Sciatic nerve (tissue), 2 donors: ENCODE measurements around the gene TPMT. TPM values are rescaled to one million over a fixed set of nuclear protein-coding genes. Genes with fewer than 3 reads are reported as not detected.
"Not testable (repeated sequence)": the region's sequence is repeated elsewhere in the genome, so short reads cannot be mapped to it uniquely, and the experiment has no call there.

ENCODE experiments used
- ATAC-seq: fragments of 200-7000 bp; cut with Tn5 transposase; one replicate; pipeline ENCODE4 v1.9.1; 2020; ENCODE audit warnings: mild to moderate bottlenecking, moderate library complexity
- DNase-seq: peaks from one replicate; pipeline ENCODE4 v3.0.0-alpha.2; 2020; ENCODE audit warnings: low spot score
- intact Hi-C: fragments of 100-400 bp; cut with DNase I; formaldehyde crosslinking; loops from one replicate; pipeline ENCODE4 v1.14.2; 2022
- total RNA-seq: library from RNA; stranded (reverse); fragmentation: NEBNext Ultra II Directional; extraction: Animal tissue kit (Norgen Biotek cat#: 25700); gene quantifications from one replicate; pipeline ENCODE4 v1.2.1, GENCODE V29; 2021
- donor health status: DM: no; HTN: no; CAD: no.
- donor health status: DM: no; HTN: no; CAD: no.

TPMT gene
- 5.4 TPM for total RNA-seq

- DNase-seq (no peak), ATAC-seq (peak; percentile 12)
- intact Hi-C loops = no loop called here
Measured at GRCh38 chr6:18154507-18155149, at the start of gene TPMT. TSS of gene TPMT (minus strand) at chr6:18155077. CDS start at chr6:18149127, 5,950 bp downstream.

- DNase-seq (no peak), ATAC-seq (no peak)
- intact Hi-C loops = no loop called here
Measured at GRCh38 chr6:18203786-18204185, 48.9 kb upstream of the TPMT start.

GRCh38 chr6:18192026-18192425, 37.1 kb upstream of the TPMT start:
- intact Hi-C loops = no loop called here
- no peak for ATAC-seq
- no peak for DNase-seq

GRCh38 chr6:18189196-18189595, 34.3 kb upstream of the TPMT start:
- DNase-seq = no peak
- intact Hi-C loops = no loop called here
- ATAC-seq = no peak

- ATAC-seq (no peak), DNase-seq (no peak)
- intact Hi-C loops = no loop called here
Measured at GRCh38 chr6:18187701-18188100, 32.8 kb upstream of the TPMT start.

DNA sequence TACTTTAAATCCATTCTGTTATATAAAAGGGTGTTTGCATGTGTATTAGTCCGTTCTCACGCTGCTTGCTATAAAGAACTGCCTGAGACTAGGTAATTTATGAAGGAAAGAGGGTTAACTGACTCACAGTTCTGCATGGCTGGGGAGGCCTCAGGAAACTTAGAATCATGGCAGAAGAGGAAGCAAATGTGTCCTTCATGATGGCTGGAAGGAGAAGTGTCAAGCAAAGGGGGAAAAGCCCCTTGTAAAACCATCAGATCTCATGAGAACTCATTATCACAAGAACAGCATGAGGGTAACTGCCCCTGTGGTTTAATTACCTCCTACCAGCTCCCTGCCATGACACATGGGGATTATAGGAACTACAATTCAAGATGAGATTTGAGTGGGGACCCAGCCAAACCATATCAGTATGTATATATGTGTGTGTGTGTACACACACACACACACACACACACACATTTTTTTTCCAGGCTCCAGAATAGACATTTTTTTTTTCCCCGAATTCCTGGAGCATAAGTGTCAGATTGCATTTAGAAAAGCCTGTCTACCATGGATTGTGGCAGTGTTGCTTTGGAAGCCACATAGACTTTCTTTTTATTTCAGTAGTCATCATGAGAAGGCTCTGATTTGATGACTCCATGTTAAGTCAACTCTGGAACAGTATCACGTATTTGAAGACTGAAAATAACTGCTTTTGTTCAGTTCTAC, 31.8 kb upstream of the TPMT start:
- intact Hi-C loops = no loop called here
- DNase-seq (no peak), ATAC-seq (no peak)

DNA sequence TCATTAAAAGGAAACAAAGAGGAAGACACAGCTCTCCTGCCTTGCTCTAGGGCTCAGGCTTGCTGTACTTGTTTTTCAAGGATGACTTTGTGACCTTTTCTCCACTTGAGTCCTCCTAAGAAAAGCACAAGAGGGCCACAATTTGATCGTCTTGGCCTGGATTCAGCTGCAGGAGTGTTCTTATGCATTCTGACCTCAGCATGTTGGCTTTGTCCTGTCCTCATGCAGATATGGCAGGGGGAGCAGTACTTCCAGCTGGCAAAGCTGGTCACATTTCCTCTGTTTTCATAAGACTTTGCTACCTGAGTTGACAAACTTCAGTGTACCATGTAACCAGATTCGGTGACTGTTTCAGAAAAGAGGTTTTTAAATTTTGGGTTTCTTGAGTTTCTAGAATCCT, 31.2 kb upstream of the TPMT start:
- ATAC-seq (no peak), DNase-seq (no peak)
- intact Hi-C loops = no loop called here

GRCh38 chr6:18185624-18186023, 30.7 kb upstream of the TPMT start:
- ATAC-seq (no peak), DNase-seq (no peak)
- intact Hi-C loops = no loop called here

- intact Hi-C loops = no loop called here
- ATAC-seq (no peak), DNase-seq (no peak)
Measured at GRCh38 chr6:18183766-18184165, 28.9 kb upstream of the TPMT start.

DNA sequence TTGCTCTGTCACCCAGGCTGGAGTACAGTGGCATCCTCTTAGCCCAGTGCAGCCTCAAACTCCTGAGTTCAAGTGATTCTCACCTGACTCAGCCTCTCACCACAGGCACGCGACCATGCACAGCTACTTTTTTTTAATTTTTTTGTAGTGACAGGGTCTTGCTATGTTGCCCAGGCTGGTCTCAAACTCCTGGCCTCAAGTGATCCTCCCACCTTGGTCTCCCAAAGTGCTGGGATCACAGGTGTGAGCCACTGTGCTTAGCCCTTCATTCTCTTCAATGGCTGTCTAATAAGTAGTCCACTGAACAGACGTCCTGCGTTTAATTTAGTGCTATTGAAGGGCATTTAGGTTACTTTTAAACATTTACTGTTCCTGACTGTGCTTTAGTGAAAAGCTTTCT, 27.7 kb upstream of the TPMT start:
- intact Hi-C loops = no loop called here
- DNase-seq (no peak), ATAC-seq (no peak)

DNA sequence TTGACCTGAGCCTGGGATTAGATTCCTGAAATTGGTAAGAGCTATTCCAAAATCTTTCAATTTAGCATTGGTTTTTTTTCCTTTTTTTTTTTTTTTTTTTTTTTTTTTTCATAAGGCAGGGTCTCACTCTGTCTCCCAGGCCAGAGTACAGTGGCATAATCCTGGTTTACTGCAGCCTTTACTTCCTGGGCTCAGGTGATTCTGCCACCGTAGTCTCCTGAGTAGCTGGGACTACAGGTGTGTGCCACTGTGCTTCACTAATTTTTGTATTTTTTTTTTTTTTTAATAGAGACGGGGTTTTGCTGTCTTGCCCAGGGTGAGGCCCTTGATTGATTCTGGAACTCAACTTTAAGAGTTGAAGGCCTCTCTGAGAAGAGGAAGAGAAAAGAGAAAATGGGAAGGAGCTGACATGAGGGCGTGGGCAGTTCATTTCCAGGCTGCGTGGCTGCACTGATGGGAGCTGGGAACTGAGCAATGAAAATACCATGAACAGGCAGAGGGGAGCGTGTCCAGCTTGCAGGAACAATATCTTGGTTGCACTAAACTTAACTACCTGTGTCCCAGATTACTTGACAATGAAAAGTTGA, 25.0 kb upstream of the TPMT start:
- intact Hi-C loops = no loop called here
- ATAC-seq (peak; percentile 62), DNase-seq (no peak)

DNA sequence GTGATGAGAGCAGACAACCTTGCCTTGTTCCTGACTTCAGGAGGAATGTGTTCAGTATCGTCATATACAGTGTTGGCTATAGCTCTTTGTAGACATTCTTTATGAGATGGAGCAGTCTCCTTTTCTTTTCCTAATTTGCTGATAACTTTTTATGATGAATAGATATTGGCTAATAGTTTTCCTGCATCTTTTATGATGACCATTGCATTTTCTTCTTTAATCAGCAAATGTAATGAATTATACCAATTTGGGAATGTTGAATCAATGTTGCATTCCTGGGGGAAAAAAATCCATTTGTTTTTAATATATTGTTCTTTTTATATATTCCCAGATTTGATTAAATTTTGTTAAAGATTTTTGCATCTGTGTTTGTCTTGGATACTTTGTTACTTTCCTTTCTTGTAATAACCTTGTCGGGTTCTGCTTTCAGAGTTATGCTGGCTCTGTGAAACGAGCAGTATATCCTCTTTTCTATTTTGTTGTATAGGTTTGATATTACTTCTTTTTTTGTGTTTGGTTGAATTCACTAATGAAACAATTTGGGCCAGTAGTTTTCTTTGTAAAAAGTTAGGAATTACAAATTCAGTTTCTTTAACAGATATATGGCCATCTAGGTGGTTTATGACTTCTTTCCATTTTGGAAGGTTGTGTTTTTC, 24.2 kb upstream of the TPMT start:
- DNase-seq = no peak
- ATAC-seq = no peak
- intact Hi-C loops = no loop called here

DNA sequence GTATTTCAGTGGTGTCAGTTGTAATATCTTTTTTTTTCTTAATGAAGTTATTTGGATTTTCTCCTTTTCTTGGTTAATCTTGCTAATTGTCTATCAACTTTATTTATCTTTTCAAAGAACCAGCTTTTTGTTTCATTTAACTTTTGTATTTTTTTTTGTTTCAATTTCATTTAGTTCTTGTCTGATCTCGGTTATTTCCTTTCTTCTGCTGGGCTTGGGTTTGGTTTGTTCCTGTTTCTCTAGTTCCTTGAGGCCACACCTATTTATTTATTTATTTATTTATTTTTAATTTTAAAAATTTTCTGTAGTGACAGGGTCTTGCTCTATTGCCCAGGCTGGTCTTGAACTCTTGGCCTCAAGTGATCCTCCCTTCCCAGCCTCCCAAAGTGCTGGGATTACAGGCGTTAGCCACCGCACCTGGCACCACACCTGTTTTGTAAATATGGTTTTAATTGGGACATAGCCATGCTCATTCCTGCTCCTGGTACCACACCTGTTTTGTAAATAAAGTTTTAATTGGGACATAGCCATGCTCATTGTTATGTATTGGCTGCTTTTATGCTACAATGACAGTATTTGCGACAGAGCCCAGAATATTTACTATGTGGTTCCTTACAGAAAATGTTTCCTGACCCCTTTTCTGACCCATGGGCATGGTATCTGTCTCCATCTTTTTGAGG, 22.5 kb upstream of the TPMT start:
- ATAC-seq = no peak

DNA sequence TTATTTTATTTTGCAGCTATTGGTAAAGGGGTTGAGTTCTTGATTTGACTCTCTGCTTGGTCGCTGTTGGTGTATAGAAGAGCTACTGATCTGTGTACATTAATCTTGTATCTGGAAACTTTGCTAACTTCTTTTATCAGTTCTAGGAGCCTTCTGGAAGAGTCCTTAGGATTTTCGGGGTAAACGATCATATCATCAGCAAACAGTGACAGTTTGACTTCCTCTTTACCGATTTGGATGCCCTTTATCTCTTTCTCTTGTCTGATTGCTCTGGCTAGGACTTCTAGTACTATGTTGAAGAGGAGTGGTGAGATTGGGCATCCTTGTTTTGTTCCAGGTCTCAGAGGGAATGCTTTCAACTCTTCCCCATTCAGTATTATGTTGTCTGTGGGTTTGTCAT, 21.3 kb upstream of the TPMT start:
- intact Hi-C loops, DNase-seq, ATAC-seq: not testable (repeated sequence)

More for the DNA sequence above, 22.5 kb upstream of the TPMT start:
- intact Hi-C loops = no loop called here
- DNase-seq = no peak

- DNase-seq = no peak
- ATAC-seq = no peak
- intact Hi-C loops = no loop called here
Measured at GRCh38 chr6:18171871-18172270, 17.0 kb upstream of the TPMT start.

DNA sequence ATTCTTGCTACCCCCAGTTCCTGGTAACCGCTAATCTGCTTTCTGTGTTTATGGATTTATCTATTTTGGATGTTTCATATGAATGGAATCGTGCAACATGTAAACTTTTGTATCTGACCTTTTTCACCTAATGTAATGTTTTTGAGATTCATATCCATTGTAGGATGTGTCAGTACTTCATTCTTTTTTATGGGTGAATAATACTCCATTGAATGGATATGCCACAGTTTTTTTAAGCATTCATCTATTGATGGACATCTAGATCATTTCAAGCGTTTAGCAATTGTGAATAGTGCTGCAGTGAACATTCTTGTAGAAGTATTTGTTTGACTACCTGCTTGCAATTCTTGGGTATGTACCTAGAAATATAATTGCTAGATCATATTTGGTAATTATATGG, 13.4 kb upstream of the TPMT start:
- no peak for DNase-seq
- ATAC-seq = no peak
- intact Hi-C loops = no loop called here

DNA sequence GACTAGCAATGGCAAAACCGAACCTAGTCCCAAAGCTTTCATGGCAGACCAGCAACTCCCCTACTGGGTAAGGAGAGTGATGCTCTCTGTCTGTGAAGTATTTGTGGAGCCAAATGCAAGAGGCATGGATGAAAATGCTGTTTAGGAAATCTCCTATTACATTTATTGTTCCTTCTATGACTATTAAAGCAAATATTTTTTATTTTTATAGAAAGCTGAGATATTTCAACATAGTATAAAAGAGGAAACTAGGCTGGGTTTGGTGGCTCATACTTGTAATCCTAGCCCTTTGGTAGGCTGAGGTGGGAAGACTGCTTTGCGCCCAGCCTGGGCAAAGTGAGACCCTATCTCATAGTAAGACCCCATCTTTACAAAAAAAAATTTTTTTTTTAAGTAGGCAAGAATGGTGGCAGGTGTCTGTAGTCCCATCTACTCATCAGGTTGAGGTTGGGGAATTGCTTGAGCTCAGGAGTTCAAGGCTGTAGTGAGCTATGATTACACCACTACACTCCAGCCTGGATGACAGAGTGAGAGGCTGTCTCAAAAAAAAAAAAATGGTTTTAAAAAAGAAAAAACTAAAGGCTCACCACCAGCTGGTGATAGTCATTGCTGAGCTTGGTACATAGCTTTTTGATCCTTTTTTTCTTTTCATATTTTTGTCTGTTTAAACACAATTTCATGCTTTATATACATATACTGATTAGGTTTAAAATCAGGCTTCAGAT, 11.6 kb upstream of the TPMT start:
- intact Hi-C loops = no loop called here
- DNase-seq (no peak), ATAC-seq (no peak)

- ATAC-seq = no peak
- intact Hi-C loops = no loop called here
Measured at GRCh38 chr6:18165751-18166150, 10.9 kb upstream of the TPMT start.

GRCh38 chr6:18162401-18162800, 7.5 kb upstream of the TPMT start:
- no peak for ATAC-seq
- DNase-seq = no peak
- intact Hi-C loops = no loop called here

More at GRCh38 chr6:18165751-18166150, 10.9 kb upstream of the TPMT start:
- DNase-seq = no peak
